Measurements from ENCODE around the gene TRIO.

TRIO gene

GRCh38 chr5:14147210-14147609, 4.1 kb downstream of the TRIO start:
- DNase-seq (ENCODE audit: low read depth, low spot score), result no peak

DNA sequence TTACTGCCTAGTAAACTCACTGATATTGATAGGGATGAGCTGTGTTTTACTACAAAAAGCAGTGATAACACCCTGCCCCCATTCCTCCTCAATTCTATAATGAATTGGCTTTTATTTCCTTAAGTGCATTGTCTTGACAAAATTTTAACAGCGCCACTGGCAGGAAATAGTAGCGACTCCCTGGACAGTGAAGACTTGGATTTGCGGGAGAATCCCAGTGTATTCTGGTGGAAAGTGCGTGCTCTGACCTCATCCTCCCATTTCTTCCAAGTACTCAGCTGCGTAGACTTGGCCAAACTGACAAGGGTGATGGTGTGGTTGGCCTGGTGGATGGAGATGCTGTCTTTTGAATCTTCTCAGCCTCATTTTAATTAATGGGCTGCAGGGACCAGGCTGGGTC, 5.3 kb downstream of the TRIO start:
- no peak for DNase-seq (ENCODE audit: low read depth, low spot score)

- DNase-seq (ENCODE audit: low read depth, low spot score), result peak; percentile 44
Measured at GRCh38 chr5:14148890-14149671, 5.9 kb downstream of the TRIO start.

GRCh38 chr5:14149672-14150274, 6.6 kb downstream of the TRIO start:
- no peak for DNase-seq (ENCODE audit: low read depth, low spot score)

DNA sequence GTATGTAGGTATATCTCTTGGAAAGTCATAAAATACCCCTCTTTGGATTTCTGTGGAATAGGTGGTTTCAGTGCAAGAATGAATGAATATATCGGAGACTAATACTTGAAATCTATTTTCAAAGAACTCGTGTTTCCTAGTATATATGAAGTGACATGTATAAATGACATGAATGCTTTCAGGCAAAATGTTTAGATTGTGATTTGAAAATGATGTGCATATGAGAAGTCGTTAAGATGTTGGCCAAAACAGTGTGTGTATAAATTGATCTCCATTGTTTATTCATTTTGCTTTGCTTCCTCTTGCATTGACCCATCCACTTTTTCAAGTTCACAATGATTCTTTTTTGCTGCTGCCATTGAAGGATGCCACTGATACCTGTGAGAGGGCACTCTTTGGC, 8.3 kb downstream of the TRIO start:
- DNase-seq (ENCODE audit: low read depth, low spot score), result no peak

DNA sequence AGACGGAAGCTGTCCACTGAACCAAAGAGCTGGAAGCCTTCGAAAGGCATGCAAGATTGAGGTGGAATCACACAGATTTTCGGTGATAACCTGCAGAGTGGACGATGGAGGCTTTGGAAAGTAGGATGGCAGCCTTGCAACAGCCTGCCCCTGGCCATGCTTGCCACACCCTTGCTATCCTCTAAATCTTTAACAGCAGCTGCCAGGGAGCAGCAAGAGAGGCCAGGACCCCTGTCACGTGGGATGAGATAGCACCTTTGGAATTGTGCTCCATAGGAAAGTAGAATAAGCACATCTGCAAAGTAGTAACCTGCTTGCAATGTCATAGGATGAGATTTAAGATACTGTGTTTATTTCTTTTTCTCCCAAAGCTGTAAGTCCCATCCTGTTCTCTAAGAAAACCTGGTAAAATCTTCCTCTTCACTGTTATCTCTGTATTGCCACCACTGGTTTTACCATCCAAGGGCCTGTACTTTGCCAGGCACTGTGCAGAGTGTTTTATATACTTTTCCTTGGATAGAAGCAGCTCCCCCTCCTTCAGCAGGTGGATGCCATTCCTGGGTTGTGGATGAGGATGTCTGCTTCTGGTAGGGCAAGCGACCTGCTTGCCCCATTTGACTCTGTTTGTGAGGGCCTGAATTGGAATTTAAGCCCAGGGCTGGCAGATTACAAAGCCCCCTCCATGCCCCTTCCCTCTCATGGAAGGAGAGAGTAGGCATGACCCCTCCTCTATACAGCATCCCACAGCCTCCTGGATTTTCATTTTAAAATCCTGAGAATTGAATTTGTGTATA, 10.1 kb downstream of the TRIO start:
- DNase-seq (ENCODE audit: low read depth, low spot score), result no peak

- peak; percentile 86 for DNase-seq (ENCODE audit: low read depth, low spot score)
Measured at GRCh38 chr5:14153932-14154731, 11.0 kb downstream of the TRIO start.

DNA sequence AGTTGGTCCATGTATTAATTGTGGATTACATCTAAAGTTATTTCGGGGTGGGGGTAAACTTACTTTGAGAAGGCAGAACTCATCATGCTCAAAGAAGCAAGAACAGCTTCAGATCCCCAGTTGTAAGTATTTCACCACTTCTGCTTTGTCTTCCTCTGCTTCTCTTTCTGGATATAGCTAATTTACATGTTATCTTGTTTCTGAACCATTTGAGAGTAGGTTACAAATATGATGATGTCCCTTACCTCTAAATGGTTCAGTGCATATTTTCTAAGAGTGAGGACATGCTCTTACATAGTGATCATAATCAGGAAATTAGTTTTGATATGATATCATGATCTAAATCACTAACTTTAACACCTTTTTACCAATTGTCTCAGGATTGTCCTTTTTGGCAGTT, 11.9 kb downstream of the TRIO start:
- no peak for DNase-seq (ENCODE audit: low read depth, low spot score)

GRCh38 chr5:14155739-14156138, 12.6 kb downstream of the TRIO start:
- DNase-seq (ENCODE audit: low read depth, low spot score), result no peak

DNA sequence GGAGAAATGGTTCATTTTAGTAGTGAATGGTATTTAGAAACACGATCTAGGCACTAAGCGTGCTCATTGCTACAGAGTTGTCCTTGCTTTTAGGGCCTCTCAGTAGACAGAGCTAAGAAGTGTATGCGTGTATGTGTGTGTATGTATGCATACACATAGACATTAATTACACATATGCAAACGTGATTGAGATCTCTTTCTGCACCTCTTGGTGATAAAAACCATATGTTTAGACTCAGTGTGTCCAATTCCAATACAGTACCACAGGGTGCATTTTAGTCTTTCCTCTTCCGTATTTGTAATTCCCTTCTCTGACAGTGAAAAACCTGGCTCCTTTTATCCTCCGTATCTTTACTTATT, 13.1 kb downstream of the TRIO start:
- DNase-seq (ENCODE audit: low read depth, low spot score), result no peak

DNA sequence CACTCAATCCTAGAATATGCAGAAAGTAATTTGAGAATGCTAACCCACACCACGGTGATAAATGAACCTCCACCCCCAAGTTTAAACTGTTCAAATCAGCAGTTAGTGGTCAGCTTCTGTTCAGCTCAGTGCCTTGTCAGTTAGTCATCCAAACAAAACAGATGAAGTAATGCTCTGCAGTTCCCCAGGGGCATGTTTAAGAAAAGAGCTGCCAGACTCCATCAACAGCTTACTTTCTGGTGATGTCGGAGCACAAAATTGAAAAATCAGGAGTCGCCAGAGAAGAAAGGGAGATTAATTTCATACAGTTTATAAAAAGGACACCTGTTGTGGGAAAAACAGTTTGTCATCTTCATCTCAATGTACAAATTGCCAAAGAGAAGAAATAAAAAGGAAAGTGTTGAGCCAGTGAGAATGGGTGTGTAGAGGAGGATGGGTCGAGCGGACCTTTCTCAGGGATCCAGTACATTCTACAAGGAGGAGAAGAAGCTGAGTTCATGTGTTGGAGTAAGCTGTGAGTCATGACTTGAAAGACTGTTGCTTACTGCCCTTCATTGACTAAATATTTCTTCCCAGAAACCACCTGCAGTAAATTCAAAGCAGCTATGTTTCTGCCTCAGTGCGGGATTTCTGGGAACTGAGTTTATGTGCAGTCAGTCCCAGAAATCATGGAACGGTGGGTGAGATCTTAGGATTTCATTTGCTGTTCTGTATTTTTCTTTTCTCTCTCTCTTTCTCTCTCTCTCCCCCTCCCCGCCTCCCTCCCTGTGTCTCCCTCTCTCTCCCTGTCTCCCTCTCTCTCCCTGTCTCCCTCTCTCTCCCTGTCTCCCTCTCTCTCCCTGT, 13.7 kb downstream of the TRIO start:
- no peak for DNase-seq (ENCODE audit: low read depth, low spot score)

DNA sequence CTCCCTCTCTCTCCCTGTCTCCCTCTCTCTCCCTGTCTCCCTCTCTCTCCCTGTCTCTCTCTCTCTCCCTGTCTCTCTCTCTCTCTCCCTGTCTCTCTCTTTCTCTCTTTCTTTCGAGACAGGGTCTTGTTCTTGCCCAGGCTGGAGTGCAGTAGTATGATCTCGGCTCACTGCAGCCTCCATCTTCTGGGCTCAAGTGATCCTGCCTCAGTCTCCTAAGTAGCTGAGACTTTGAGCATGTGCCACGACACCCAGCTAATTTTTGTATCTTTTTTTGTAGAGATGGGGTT, 14.3 kb downstream of the TRIO start:
- DNase-seq (ENCODE audit: low read depth, low spot score), result no peak

DNA sequence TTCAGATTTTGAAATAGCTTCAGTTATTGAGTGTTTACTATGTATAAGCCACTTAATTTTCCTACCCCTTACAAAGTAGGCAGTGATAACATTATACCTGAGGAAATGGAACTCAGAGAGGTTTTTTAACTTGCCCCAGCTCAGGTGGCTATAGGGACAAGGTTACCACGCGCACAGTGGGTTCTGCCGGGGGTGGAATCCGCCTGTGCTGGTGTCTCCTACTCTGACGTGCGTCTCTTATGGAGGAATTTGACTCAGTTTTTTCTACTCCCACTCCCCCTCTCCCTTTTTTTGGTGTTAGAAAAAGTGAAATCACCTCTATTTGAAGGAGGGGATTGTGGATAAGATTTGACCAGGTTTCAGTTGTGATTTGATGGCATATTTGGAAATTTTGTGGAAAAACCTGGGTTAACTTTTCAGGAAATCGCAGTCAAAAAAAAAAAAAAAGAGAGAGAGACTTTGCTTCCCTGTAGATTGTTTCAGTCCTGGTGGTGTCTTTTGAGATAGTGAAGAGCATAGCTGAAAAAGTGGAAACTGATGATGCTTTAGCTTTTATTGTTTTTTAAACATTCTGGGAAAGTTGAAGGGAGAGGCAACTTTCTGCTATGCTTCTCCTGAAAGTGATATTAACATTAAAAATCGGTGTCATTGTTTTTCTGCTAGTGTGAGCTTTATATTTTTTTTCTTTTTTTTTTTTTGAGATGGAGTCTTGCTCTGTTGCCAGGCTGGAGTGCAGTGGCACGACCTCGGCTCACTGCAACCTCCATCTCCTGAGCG, 15.9 kb downstream of the TRIO start:
- DNase-seq (ENCODE audit: low read depth, low spot score), result no peak

GRCh38 chr5:14161825-14162556, 18.8 kb downstream of the TRIO start:
- DNase-seq (ENCODE audit: low read depth, low spot score), result no peak

DNA sequence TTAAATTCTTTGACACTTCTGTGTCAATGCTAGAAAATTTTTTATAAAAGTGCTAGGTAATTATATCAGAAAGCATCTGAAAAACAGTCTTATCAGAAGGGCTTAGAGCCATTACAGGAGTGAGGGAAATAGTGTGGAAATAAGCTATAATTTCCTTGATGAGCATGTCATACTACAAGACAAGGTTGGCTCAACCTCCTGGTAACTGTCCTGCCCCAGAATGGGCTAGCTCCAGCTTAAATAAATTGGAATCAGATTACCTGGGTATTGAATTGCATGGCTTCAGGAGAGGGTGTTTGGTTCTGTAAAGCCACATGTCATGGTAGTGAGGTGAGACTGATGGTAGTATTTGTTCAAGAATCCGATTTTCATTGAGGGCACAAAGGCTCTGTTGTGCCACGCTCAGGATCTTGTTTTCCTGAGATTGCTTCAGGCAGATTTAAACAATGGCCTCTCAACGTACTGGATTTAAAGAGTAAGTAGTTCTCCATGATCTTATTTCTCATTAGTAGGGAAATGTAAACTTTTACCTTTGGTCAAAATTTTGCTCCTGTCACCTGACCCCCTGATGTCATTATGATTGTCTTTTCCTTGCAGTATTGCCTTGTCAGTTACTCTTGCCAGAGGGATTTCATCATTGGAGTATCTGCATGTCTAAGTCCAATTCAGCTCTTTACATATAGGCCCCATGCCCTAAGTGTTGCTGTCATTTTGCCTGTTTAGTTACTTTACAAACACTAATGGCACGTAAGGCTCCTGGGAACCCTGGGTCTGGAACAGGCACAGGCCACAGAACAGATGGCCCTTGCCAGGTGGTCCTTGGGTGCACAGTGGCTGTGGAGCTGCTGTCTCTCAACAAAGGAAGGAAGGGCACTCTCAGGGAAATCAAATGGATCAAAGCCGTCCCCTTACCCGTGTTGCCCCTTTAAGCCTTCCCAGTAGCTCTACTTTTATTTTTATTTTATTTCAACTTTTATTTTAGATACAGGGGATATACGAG, 21.3 kb downstream of the TRIO start:
- no peak for DNase-seq (ENCODE audit: low read depth, low spot score)

DNA sequence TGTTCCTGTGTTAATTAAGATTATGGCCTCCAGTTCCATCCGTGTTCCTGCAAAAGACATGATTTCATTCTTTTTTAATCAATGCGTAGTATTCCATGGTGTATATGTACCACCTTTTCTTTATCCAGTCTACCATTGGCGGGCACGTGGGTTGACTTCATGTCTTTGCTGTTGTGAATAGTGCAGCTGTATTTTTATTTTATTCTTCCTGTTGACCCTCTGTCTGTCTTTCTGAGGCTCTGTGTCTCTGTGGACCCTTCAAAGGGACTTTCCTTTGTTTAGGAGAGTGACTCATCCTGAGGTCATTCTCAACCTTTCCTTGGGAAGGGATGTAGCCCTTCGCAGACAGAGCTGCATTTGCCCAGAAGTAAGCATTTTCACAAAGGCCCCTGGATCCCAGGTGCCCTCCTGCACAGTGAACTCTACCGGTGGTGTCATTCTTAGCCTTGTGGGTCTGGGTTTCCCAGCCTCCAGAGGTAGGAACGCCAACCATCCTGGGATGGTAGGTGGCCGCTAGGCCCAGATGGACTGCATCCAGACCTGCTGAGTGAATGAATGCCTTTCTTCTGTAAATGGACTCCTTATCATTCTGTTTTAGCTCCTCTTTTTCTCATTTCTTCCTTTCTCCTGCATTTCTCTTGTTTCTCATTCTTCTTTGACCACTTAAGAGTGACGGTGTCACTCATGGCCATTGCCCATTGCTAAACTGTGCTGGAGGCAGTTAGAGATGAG, 22.4 kb downstream of the TRIO start:
- peak; percentile 68 for DNase-seq (ENCODE audit: low read depth, low spot score)

DNA sequence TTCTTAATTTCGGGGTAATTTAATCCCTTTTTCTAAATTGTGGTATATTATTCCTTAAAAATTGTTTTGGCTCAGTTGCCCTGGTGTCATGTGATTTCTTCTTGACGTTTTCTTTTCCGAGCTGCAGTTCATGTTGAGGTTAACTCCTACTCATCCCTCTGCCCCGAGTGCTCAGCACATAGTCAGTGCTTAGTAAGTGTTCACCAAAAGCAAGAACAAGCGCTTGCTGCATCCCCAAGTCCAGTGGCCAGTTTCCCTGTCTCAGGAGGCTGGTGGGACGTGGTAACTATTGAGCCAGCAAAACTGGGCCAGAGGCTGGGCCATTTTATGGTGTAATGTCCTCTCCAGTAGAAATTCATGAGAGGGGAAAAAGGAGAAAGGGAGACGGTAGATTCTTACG, 23.3 kb downstream of the TRIO start:
- DNase-seq (ENCODE audit: low read depth, low spot score), result no peak
